Hepatocyte (in vitro differentiated cells): ENCODE measurements around the gene LIPE. TPM values are rescaled to one million over a fixed set of nuclear protein-coding genes. Genes with fewer than 3 reads are reported as not detected.

Source experiments
- DNase-seq: peaks from one replicate; pipeline ENCODE4 v3.0.0-alpha.2; 2016; ENCODE audit warnings: low spot score
- H2AFZ ChIP-seq: fragments of 200-600 bp; sonication (generic); 2 replicates; pipeline ENCODE4 v1.6.0; 2016; ENCODE audit warnings: antibody characterized with exemption, mild to moderate bottlenecking
- H3K27ac ChIP-seq: fragments of 200-600 bp; sonication (generic); 2 replicates; pipeline ENCODE4 v1.5.1; 2016; ENCODE audit warnings: mild to moderate bottlenecking
- H3K27me3 ChIP-seq: fragments of 200-600 bp; sonication (generic); 2 replicates; pipeline ENCODE4 v1.6.1; 2016
- H3K36me3 ChIP-seq: fragments of 200-600 bp; sonication (generic); replicated peaks from 2 replicates; pipeline ENCODE4 v1.5.1; 2016; ENCODE audit warnings: low read depth; ENCODE audit not compliant: insufficient read depth
- H3K4me1 ChIP-seq: fragments of 200-600 bp; sonication (generic); 2 replicates; pipeline ENCODE4 v1.5.1; 2016; ENCODE audit warnings: mild to moderate bottlenecking, moderate library complexity; ENCODE audit not compliant: insufficient read depth
- H3K4me2 ChIP-seq: fragments of 200-600 bp; sonication (generic); 2 replicates; pipeline ENCODE4 v1.6.0; 2016
- H3K4me3 ChIP-seq: fragments of 200-600 bp; sonication (generic); 2 replicates; pipeline ENCODE4 v1.5.1; 2016; ENCODE audit warnings: mild to moderate bottlenecking
- H3K79me2 ChIP-seq: fragments of 200-600 bp; sonication (generic); 2 replicates; pipeline ENCODE4 v1.6.0; 2017; ENCODE audit warnings: mild to moderate bottlenecking
- H3K9me2 ChIP-seq: fragments of 200-600 bp; sonication (generic); replicated peaks from 2 replicates; pipeline ENCODE4 v1.6.0; 2017; ENCODE audit warnings: mild to moderate bottlenecking; ENCODE audit not compliant: insufficient read depth
- H3K9me3 ChIP-seq: fragments of 200-600 bp; sonication (generic); 2 replicates; pipeline ENCODE4 v1.5.1; 2016; ENCODE audit warnings: low read depth, mild to moderate bottlenecking
- H4K20me1 ChIP-seq: fragments of 200-600 bp; sonication (generic); 2 replicates; pipeline ENCODE4 v1.6.0; 2016; ENCODE audit warnings: mild to moderate bottlenecking; ENCODE audit not compliant: insufficient read depth, poor library complexity, severe bottlenecking
- CTCF ChIP-seq: fragments of 200-600 bp; sonication (generic); IDR thresholded peaks from 2 replicates; pipeline ENCODE4 v1.5.1; 2016; ENCODE audit warnings: antibody characterized with exemption, mild to moderate bottlenecking; ENCODE audit not compliant: poor library complexity
- EZH2 ChIP-seq: fragments of 200-600 bp; sonication (generic); IDR thresholded peaks from 2 replicates; pipeline ENCODE4 v1.6.1; 2016; ENCODE audit warnings: antibody characterized with exemption, mild to moderate bottlenecking, borderline replicate concordance
- EZH2phosphoT487 ChIP-seq: fragments of 200-600 bp; sonication (generic); IDR thresholded peaks from one replicate; pipeline ENCODE4 v1.6.1; 2018; ENCODE audit warnings: antibody characterized with exemption, mild to moderate bottlenecking, low read depth, moderate library complexity; ENCODE audit not compliant: unreplicated experiment, severe bottlenecking
- WGBS: methylation state at CpG from one replicate; pipeline ENCODE4 v1.1.6; 2016; ENCODE audit warnings: low lambda C conversion rate; ENCODE audit errors: missing lambda C conversion rate; 5-methylcytosine and 5-hydroxymethylcytosine counted together
- polyA plus RNA-seq: library from polyadenylated mRNA; unstranded; fragments of >200 nt; fragmentation: Nextera tagmentation; extraction: Ambion mirVana; gene quantifications from 2 replicates; pipeline ENCODE4 v1.2.1, GENCODE V29; 2016
- total RNA-seq: library from RNA; depleted of rRNA; stranded (reverse); fragments of >200 nt; gene quantifications from 2 replicates; pipeline ENCODE4 v1.2.3, GENCODE V29; 2014

Gene LIPE
- total and polyA plus RNA-seq, 2 experiments from 2014 or later, result 6.4 to 7.1 TPM

GRCh38 chr19:42396381-42397262, 30.6 kb downstream of the LIPE start:
- Histone ChIP-seq H3K36me3 (no peaks in the 10 kb centered on the region), H3K4me1 (peaks cover 12% of the 10 kb centered on the region), H2AFZ (peak overlapping the region; percentile 51), H3K9me3 (no peaks in the 10 kb centered on the region), H3K9me2 (no peaks in the 10 kb centered on the region), H4K20me1 (no peaks in the 10 kb centered on the region), H3K27me3 (peaks cover 5% of the 10 kb centered on the region), H3K4me3 (peak overlapping the region; percentile 15), H3K79me2 (peaks cover 7% of the 10 kb centered on the region), H3K4me2 (peak overlapping the region; percentile 88), H3K27ac (peak overlapping the region; percentile 81)
- peak; percentile 98 for DNase-seq
- TF ChIP-seq EZH2phosphoT487 (no peak), CTCF (no peak), EZH2 (no peak)
- 4% methylated on average over 42 of the region's 42 CpGs for WGBS

- no peak overlapping the region for H3K4me3 ChIP-seq
- no peaks in the 10 kb centered on the region for H3K36me3 ChIP-seq
- 94% methylated on average over 8 of the region's 8 CpGs for WGBS
- TF ChIP-seq EZH2 (no peak), EZH2phosphoT487 (no peak), CTCF (no peak)
- H3K27me3 ChIP-seq, result peaks cover 21% of the 10 kb centered on the region
- H3K79me2 ChIP-seq, result peaks cover 7% of the 10 kb centered on the region
- H3K4me1 ChIP-seq, result peaks cover 12% of the 10 kb centered on the region
- H4K20me1 ChIP-seq, result no peaks in the 10 kb centered on the region
- H3K9me2 ChIP-seq, result no peaks in the 10 kb centered on the region
- H3K4me2 ChIP-seq, result no peak overlapping the region
- H3K9me3 ChIP-seq, result no peaks in the 10 kb centered on the region
- DNase-seq, result no peak
- H2AFZ ChIP-seq, result no peak overlapping the region
- H3K27ac ChIP-seq, result no peak overlapping the region
Measured at GRCh38 chr19:42394751-42395150, 32.4 kb downstream of the LIPE start.

- Histone ChIP-seq H3K4me1 (peaks cover 5% of the 10 kb centered on the region), H2AFZ (no peak overlapping the region), H3K4me3 (no peak overlapping the region), H3K27me3 (peaks cover 26% of the 10 kb centered on the region), H4K20me1 (no peaks in the 10 kb centered on the region), H3K4me2 (no peak overlapping the region), H3K79me2 (no peaks in the 10 kb centered on the region), H3K9me2 (no peaks in the 10 kb centered on the region), H3K9me3 (no peaks in the 10 kb centered on the region), H3K27ac (no peak overlapping the region), H3K36me3 (no peaks in the 10 kb centered on the region)
- WGBS, result 68% methylated on average over 4 of the region's 4 CpGs
- no peak for TF ChIP-seq CTCF
- no peak for TF ChIP-seq EZH2
- TF ChIP-seq EZH2phosphoT487, result no peak
- no peak for DNase-seq
Measured at GRCh38 chr19:42392165-42392564, 35.0 kb downstream of the LIPE start.
